GM18870 (cell line): ENCODE results near the gene ITGA2B.
"Not testable (repeated sequence)": the region's sequence is repeated elsewhere in the genome, so short reads cannot be mapped to it uniquely, and the experiment has no call there.

Experiments
- ATAC-seq: cut with Tn5 transposase; IDR thresholded peaks from one replicate; pipeline ENCODE4 v1.9.1; 2021; ENCODE audit warnings: moderate library complexity; ENCODE audit not compliant: unreplicated experiment

Gene ITGA2B

GRCh38 chr17:44369414-44370023, 19.9 kb downstream of the ITGA2B start:
- not testable (repeated sequence) for ATAC-seq

GRCh38 chr17:44368391-44369243, 20.8 kb downstream of the ITGA2B start:
- ATAC-seq: not testable (repeated sequence)

- no peak for ATAC-seq
Observed at GRCh38 chr17:44367231-44367979, 22.0 kb downstream of the ITGA2B start.

- ATAC-seq: not testable (repeated sequence)
Observed at GRCh38 chr17:44365051-44365450, 24.4 kb downstream of the ITGA2B start.

GRCh38 chr17:44363613-44364159, 25.8 kb downstream of the ITGA2B start, which contains the start of gene FAM171A2:
Gene FAM171A2, minus strand, starts transcription at chr17:44363853. Its CDS starts 139 bp downstream, at chr17:44363714.
- ATAC-seq: no peak

- ATAC-seq: no peak
Observed at GRCh38 chr17:44362949-44363612, 26.4 kb downstream of the ITGA2B start.

GRCh38 chr17:44362459-44362948, 26.9 kb downstream of the ITGA2B start:
- ATAC-seq: no peak

- ATAC-seq: no peak
Observed at GRCh38 chr17:44361292-44362260, 27.9 kb downstream of the ITGA2B start.

- ATAC-seq: no peak
Observed at GRCh38 chr17:44360826-44361225, 28.6 kb downstream of the ITGA2B start.

- no peak for ATAC-seq
Observed at GRCh38 chr17:44360144-44360533, 29.3 kb downstream of the ITGA2B start.

GRCh38 chr17:44359458-44360143, 29.8 kb downstream of the ITGA2B start:
- no peak for ATAC-seq

GRCh38 chr17:44359006-44359405, 30.4 kb downstream of the ITGA2B start:
- ATAC-seq: no peak

GRCh38 chr17:44358066-44358465, 31.4 kb downstream of the ITGA2B start:
- ATAC-seq: no peak

- ATAC-seq: no peak
Observed at GRCh38 chr17:44356241-44356640, 33.2 kb downstream of the ITGA2B start.

- no peak for ATAC-seq
Observed at GRCh38 chr17:44355642-44356099, 33.8 kb downstream of the ITGA2B start.

GRCh38 chr17:44354582-44355561, 34.6 kb downstream of the ITGA2B start:
- ATAC-seq: no peak

- no peak for ATAC-seq
Observed at GRCh38 chr17:44353672-44354331, 35.6 kb downstream of the ITGA2B start.
